Astrocyte (in vitro differentiated cells and primary cell): ENCODE data around the gene MAP7D2. TPM values are rescaled to one million over a fixed set of nuclear protein-coding genes. Genes with fewer than 3 reads are reported as not detected.

ENCODE experiments used
- DNase-seq: peaks from one replicate; pipeline ENCODE4 v3.0.0-alpha.2; 2010; ENCODE audit warnings: low read depth
- FAIRE-seq: peaks from 2 replicates; lab custom pipeline; 2011; peaks lifted over from hg19 to GRCh38; lab: Jason Lieb, UNC
- H2AFZ ChIP-seq: 2 replicates; pipeline ENCODE4 v1.6.0; 2012; ENCODE audit warnings: low read depth, low read length, inconsistent platforms
- H3K27ac ChIP-seq: 2 replicates; pipeline ENCODE4 v1.5.1; 2011; ENCODE audit warnings: low read depth, low read length, inconsistent platforms
- H3K27me3 ChIP-seq: 2 replicates; pipeline ENCODE4 v1.6.0; 2011; ENCODE audit warnings: low read length, inconsistent platforms; ENCODE audit not compliant: insufficient read depth
- H3K36me3 ChIP-seq: 2 replicates; pipeline ENCODE4 v1.5.1; 2011; ENCODE audit warnings: low read length, inconsistent platforms; ENCODE audit not compliant: insufficient read depth
- H3K4me1 ChIP-seq: 2 replicates; pipeline ENCODE4 v1.5.1; 2011; ENCODE audit warnings: low read length, inconsistent platforms; ENCODE audit not compliant: insufficient read depth
- H3K4me2 ChIP-seq: 2 replicates; pipeline ENCODE4 v1.6.0; 2012; ENCODE audit warnings: low read length, inconsistent platforms
- H3K4me3 ChIP-seq: 2 replicates; pipeline ENCODE4 v1.5.1; 2011; ENCODE audit warnings: low read depth, mild to moderate bottlenecking, low read length, inconsistent platforms; ENCODE audit not compliant: insufficient read depth
- H3K79me2 ChIP-seq: 2 replicates; pipeline ENCODE4 v1.6.0; 2012; ENCODE audit warnings: mild to moderate bottlenecking, low read length, inconsistent platforms; ENCODE audit not compliant: insufficient read depth
- H3K9ac ChIP-seq: 2 replicates; pipeline ENCODE4 v1.6.0; 2012; ENCODE audit warnings: mild to moderate bottlenecking, low read length, inconsistent platforms
- H3K9me3 ChIP-seq: 2 replicates; pipeline ENCODE4 v1.5.1; 2012; ENCODE audit warnings: low read depth, mild to moderate bottlenecking, low read length, inconsistent platforms; ENCODE audit not compliant: insufficient read depth
- H4K20me1 ChIP-seq: 2 replicates; pipeline ENCODE4 v1.6.0; 2012; ENCODE audit warnings: low read length, inconsistent platforms; ENCODE audit not compliant: insufficient read depth
- H3K27ac Mint-ChIP-seq: one replicate; pipeline ENCODE4 v1.8.0; 2021; ENCODE audit warnings: mild to moderate bottlenecking, mixed read lengths; ENCODE audit not compliant: unreplicated experiment
- H3K27me3 Mint-ChIP-seq: one replicate; pipeline ENCODE4 v1.8.0; 2021; ENCODE audit warnings: low read depth, mixed read lengths; ENCODE audit not compliant: unreplicated experiment
- H3K36me3 Mint-ChIP-seq: one replicate; pipeline ENCODE4 v1.8.0; 2021; ENCODE audit warnings: low read depth, mixed read lengths; ENCODE audit not compliant: unreplicated experiment
- H3K4me1 Mint-ChIP-seq: one replicate; pipeline ENCODE4 v1.8.0; 2021; ENCODE audit warnings: low read depth, mixed read lengths; ENCODE audit not compliant: unreplicated experiment
- H3K4me3 Mint-ChIP-seq: one replicate; pipeline ENCODE4 v1.8.0; 2021; ENCODE audit warnings: mild to moderate bottlenecking, moderate library complexity, mixed read lengths; ENCODE audit not compliant: unreplicated experiment
- H3K9me3 Mint-ChIP-seq: one replicate; pipeline ENCODE4 v1.8.0; 2021; ENCODE audit warnings: mild to moderate bottlenecking, mixed read lengths; ENCODE audit not compliant: unreplicated experiment
- EZH2 ChIP-seq: IDR thresholded peaks from 2 replicates; pipeline ENCODE4 v1.6.1; 2012; ENCODE audit warnings: mild to moderate bottlenecking, low read length, inconsistent platforms; ENCODE audit not compliant: insufficient read depth
- microRNA-seq: library from miRNA; unstranded; fragments of <30 nt; microRNA quantifications from one replicate; pipeline ENCODE4 v1.2.0, GENCODE V29; 2020
- total RNA-seq: library from RNA; stranded (reverse); gene quantifications from 2 replicates; pipeline ENCODE4 v1.2.1, GENCODE V29; 2021
- TF ChIP-seq, protein P1 (sequence below): IDR thresholded peaks from 2 replicates; pipeline ENCODE4 v1.5.1; 2011; ENCODE audit warnings: low read depth, mild to moderate bottlenecking, inconsistent platforms, low read length, moderate library complexity; ENCODE audit not compliant: insufficient read depth

The MAP7D2 gene
- total RNA-seq, 1 donor from 2014 or later: 1.3 TPM

DNA sequence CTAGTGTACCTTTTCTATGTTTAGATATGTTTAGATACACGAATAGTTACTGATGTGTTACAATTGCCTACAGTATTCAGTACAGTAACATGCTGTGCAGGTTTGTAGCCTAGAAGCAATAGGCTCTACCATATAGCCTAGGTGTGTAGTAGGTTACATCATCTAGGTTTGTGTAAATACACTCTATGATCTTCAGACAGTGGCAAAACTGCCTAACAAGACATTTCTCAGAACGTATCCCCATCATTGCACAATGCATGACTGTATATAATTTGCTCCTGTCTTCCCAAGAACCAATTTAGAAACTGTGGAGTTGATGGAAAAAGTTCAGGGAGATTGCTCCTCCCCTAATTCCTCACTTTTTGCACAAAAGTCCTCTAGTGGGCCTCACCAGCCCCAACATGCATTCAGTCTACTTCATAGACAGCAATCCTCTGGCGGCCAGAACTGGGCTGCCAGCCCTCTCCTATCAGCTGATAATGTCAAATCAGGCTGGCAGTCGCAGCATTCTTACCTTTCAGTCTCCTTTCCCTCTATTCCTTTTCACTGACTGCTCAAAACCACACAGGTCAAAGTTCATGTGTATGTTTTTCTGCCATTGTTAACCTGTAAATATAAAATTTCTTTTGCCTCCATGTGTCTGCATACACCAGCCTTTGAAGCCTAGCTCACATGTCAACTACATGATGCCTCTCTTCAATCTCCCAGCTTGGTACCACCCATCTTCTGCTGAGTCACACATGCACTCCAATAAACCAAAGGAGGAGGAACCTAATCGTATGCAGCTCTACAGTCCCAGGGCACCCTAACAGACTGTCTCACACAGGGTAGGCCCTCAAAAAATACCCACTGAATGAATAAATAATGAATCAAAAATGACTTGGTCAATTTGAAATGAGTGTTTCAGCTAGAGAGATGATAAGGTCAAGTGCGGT, 157.9 kb downstream of the MAP7D2 start:
- H2AFZ ChIP-seq: no peak overlapping the region
- H3K9me3 ChIP-seq: no peaks in the 10 kb centered on the region
- no peaks in the 10 kb centered on the region for H3K36me3 Mint-ChIP-seq
- no peak overlapping the region for H3K27ac Mint-ChIP-seq
- no peaks in the 10 kb centered on the region for H3K9me3 Mint-ChIP-seq
- no peak overlapping the region for H3K9ac ChIP-seq
- TF ChIP-seq, protein P1, sequence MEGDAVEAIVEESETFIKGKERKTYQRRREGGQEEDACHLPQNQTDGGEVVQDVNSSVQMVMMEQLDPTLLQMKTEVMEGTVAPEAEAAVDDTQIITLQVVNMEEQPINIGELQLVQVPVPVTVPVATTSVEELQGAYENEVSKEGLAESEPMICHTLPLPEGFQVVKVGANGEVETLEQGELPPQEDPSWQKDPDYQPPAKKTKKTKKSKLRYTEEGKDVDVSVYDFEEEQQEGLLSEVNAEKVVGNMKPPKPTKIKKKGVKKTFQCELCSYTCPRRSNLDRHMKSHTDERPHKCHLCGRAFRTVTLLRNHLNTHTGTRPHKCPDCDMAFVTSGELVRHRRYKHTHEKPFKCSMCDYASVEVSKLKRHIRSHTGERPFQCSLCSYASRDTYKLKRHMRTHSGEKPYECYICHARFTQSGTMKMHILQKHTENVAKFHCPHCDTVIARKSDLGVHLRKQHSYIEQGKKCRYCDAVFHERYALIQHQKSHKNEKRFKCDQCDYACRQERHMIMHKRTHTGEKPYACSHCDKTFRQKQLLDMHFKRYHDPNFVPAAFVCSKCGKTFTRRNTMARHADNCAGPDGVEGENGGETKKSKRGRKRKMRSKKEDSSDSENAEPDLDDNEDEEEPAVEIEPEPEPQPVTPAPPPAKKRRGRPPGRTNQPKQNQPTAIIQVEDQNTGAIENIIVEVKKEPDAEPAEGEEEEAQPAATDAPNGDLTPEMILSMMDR: no peak
- no peak for TF ChIP-seq EZH2
- H3K27ac ChIP-seq: no peak overlapping the region
- no peaks in the 10 kb centered on the region for H3K79me2 ChIP-seq
- H3K4me1 ChIP-seq: no peaks in the 10 kb centered on the region
- no peak overlapping the region for H3K4me2 ChIP-seq
- H3K4me3 Mint-ChIP-seq: no peak overlapping the region
- no peaks in the 10 kb centered on the region for H3K27me3 Mint-ChIP-seq
- H3K27me3 ChIP-seq: no peaks in the 10 kb centered on the region
- DNase-seq: no peak
- peak; percentile 60 for FAIRE-seq
- H3K36me3 ChIP-seq: no peaks in the 10 kb centered on the region
- H3K4me1 Mint-ChIP-seq: peaks cover 4% of the 10 kb centered on the region
- no peaks in the 10 kb centered on the region for H4K20me1 ChIP-seq
- no peak overlapping the region for H3K4me3 ChIP-seq

- Histone ChIP-seq H3K4me3 (no peak overlapping the region), H3K36me3 (no peaks in the 10 kb centered on the region), H3K27me3 (no peaks in the 10 kb centered on the region), H3K9ac (no peak overlapping the region), H4K20me1 (no peaks in the 10 kb centered on the region), H3K4me1 (no peaks in the 10 kb centered on the region), H3K27ac (no peak overlapping the region), H3K79me2 (no peaks in the 10 kb centered on the region), H3K4me2 (no peak overlapping the region), H3K9me3 (no peaks in the 10 kb centered on the region), H2AFZ (no peak overlapping the region)
- TF ChIP-seq, protein P1: no peak
- no peak for TF ChIP-seq EZH2
- H3K4me3 Mint-ChIP-seq: no peak overlapping the region
- peaks cover 2% of the 10 kb centered on the region for H3K36me3 Mint-ChIP-seq
- peak; percentile 43 for FAIRE-seq
- H3K27ac Mint-ChIP-seq: no peak overlapping the region
- H3K9me3 Mint-ChIP-seq: no peaks in the 10 kb centered on the region
- DNase-seq: peak; percentile 55
- H3K4me1 Mint-ChIP-seq: peaks cover 4% of the 10 kb centered on the region
- no peaks in the 10 kb centered on the region for H3K27me3 Mint-ChIP-seq
Observed at GRCh38 chrX:19956923-19957322, 159.8 kb downstream of the MAP7D2 start.

Small RNA genes within 50 kb of the gene (microRNA-seq; reads per million reads assigned to microRNA genes)
- 22.7 reads per million, percentile 48 among the genes with 10 or more reads in this experiment for gene MIR23C

Other genes starting within 250 kb of the MAP7D2 start
- 58.2 and 60.6 TPM in 2 replicates for gene SH3KBP1, start 229.3 kb downstream of the MAP7D2 start, total RNA-seq
- gene BCLAF3, start 125.8 kb downstream of the MAP7D2 start, total RNA-seq: 8.3 and 9.9 TPM in 2 replicates
- 80.8 and 88.5 TPM in 2 replicates for gene EIF1AX, start 24.9 kb upstream of the MAP7D2 start, total RNA-seq
- 34.3 and 42.9 TPM in 2 replicates for gene RPS6KA3, start 150.0 kb upstream of the MAP7D2 start, total RNA-seq